Activated CD4-positive, alpha-beta T cell treated with anti-CD3 and anti-CD28 coated beads for 36 hours (primary cell): Measurements from ENCODE around the gene PLCE1. TPM values are rescaled to one million over a fixed set of nuclear protein-coding genes. Genes with fewer than 3 reads are reported as not detected.

ENCODE experiments used
- ATAC-seq: fragments of 200-7000 bp; cut with Tn5 transposase; one replicate; pipeline ENCODE4 v1.10.0; 2021; ENCODE audit warnings: mild to moderate bottlenecking, moderate library complexity
- CTCF ChIA-PET: fragments of 350-600 bp; sonication (Branson Sonifier 250); formaldehyde crosslinking; loops from one replicate; lab custom pipeline; 2021; ENCODE audit warnings: antibody characterized with exemption; lab: Charles Lee
- POLR2A ChIA-PET: fragments of 350-600 bp; sonication (Branson Sonifier 250); formaldehyde crosslinking; loops from one replicate; lab custom pipeline; 2021; ENCODE audit warnings: antibody characterized with exemption, inconsistent platforms; lab: Charles Lee
- DNase-seq: peaks from one replicate; pipeline ENCODE4 v3.0.0-alpha.2; 2020
- H3K27ac Mint-ChIP-seq: one replicate; pipeline ENCODE4 v1.8.0; 2021; ENCODE audit warnings: mixed read lengths
- H3K27me3 Mint-ChIP-seq: one replicate; pipeline ENCODE4 v1.8.0; 2021; ENCODE audit warnings: mixed read lengths
- H3K36me3 Mint-ChIP-seq: one replicate; pipeline ENCODE4 v1.8.0; 2021; ENCODE audit warnings: low read depth, mixed read lengths
- H3K4me1 Mint-ChIP-seq: one replicate; pipeline ENCODE4 v1.8.0; 2021; ENCODE audit warnings: mixed read lengths
- H3K4me3 Mint-ChIP-seq: one replicate; pipeline ENCODE4 v1.8.0; 2021; ENCODE audit warnings: mild to moderate bottlenecking, moderate library complexity, mixed read lengths
- H3K9me3 Mint-ChIP-seq: one replicate; pipeline ENCODE4 v1.8.0; 2021; ENCODE audit warnings: low read depth, mixed read lengths
- intact Hi-C, 2 experiments: fragments of 100-400 bp; cut with DNase I in 1 of 2; cut with micrococcal nuclease in 1 of 2; formaldehyde crosslinking; loops; one replicate each; pipeline versions ENCODE4 v1.14.2 to v1.15.1; 2022 to 2024; cut with DNase I, micrococcal nuclease
- total RNA-seq, 2 experiments: library from RNA; stranded (reverse); gene quantifications; one replicate each; pipeline ENCODE4 v1.2.3, GENCODE V29; 2021

The PLCE1 gene
- total RNA-seq, 2 experiments from 2014 or later = 0.02 to 0.04 TPM

- no peak for DNase-seq
- no peaks in the 10 kb centered on the region for H3K36me3 Mint-ChIP-seq
- no peak overlapping the region for H3K27ac Mint-ChIP-seq
- H3K27me3 Mint-ChIP-seq = peaks cover 57% of the 10 kb centered on the region
- ChIA-PET CTCF (no interaction called here), POLR2A (no interaction called here)
- H3K4me3 Mint-ChIP-seq = no peak overlapping the region
- H3K4me1 Mint-ChIP-seq = peaks cover 6% of the 10 kb centered on the region
- no peak for ATAC-seq
- H3K9me3 Mint-ChIP-seq = no peaks in the 10 kb centered on the region
- intact Hi-C loops = loop anchor here in 1 of 2 experiments (5.0 kb wide), 1 partner anchor 322 kb away; no protein-coding TSS in a partner anchor
These were observed 1.5 kb downstream of the PLCE1 start for GRCh38 chr10:93995182-93995581.

- H3K4me3 Mint-ChIP-seq = no peak overlapping the region
- CTCF ChIA-PET = no interaction called here
- peaks cover 6% of the 10 kb centered on the region for H3K4me1 Mint-ChIP-seq
- H3K27me3 Mint-ChIP-seq = peaks cover 52% of the 10 kb centered on the region
- no peaks in the 10 kb centered on the region for H3K36me3 Mint-ChIP-seq
- H3K9me3 Mint-ChIP-seq = no peaks in the 10 kb centered on the region
- no peak for DNase-seq
- POLR2A ChIA-PET = no interaction called here
- H3K27ac Mint-ChIP-seq = no peak overlapping the region
- intact Hi-C loops = loop anchor here in 1 of 2 experiments (5.0 kb wide), 1 partner anchor 322 kb away; no protein-coding TSS in a partner anchor
- no peak for ATAC-seq
These were observed 2.0 kb downstream of the PLCE1 start for GRCh38 chr10:93995598-93996271.

GRCh38 chr10:93996551-93996950 lies 2.8 kb downstream of the PLCE1 start:
- no peaks in the 10 kb centered on the region for H3K9me3 Mint-ChIP-seq
- CTCF ChIA-PET = no interaction called here
- no peak for DNase-seq
- intact Hi-C loops = loop anchor here in 1 of 2 experiments (5.0 kb wide), 1 partner anchor 321 kb away; no protein-coding TSS in a partner anchor
- H3K27me3 Mint-ChIP-seq = peaks cover 46% of the 10 kb centered on the region
- H3K36me3 Mint-ChIP-seq = no peaks in the 10 kb centered on the region
- no peak overlapping the region for H3K4me3 Mint-ChIP-seq
- no peak for ATAC-seq
- H3K4me1 Mint-ChIP-seq = peaks cover 6% of the 10 kb centered on the region
- no peak overlapping the region for H3K27ac Mint-ChIP-seq
- POLR2A ChIA-PET = no interaction called here

- CTCF ChIA-PET = interaction anchor here (0.7 kb wide), 1 partner anchor 122 kb away, joined by 3 read pairs; no protein-coding TSS in a partner anchor
These were observed 3.8 kb downstream of the PLCE1 start for GRCh38 chr10:93997546-93997945.

GRCh38 chr10:93999401-93999851 lies 5.7 kb downstream of the PLCE1 start:
- Mint-ChIP-seq H3K9me3 (no peaks in the 10 kb centered on the region), H3K36me3 (no peaks in the 10 kb centered on the region), H3K4me1 (no peaks in the 10 kb centered on the region), H3K4me3 (no peak overlapping the region), H3K27ac (no peak overlapping the region), H3K27me3 (peaks cover 30% of the 10 kb centered on the region)
- CTCF ChIA-PET = no interaction called here
- intact Hi-C loops = loop anchor here in 1 of 2 experiments (5.0 kb wide), 1 partner anchor 318 kb away; no protein-coding TSS in a partner anchor
- no peak for ATAC-seq
- no peak for DNase-seq
- POLR2A ChIA-PET = no interaction called here

More at GRCh38 chr10:93997546-93997945, 3.8 kb downstream of the PLCE1 start:
- no peaks in the 10 kb centered on the region for H3K9me3 Mint-ChIP-seq
- POLR2A ChIA-PET = no interaction called here
- H3K27me3 Mint-ChIP-seq = peaks cover 38% of the 10 kb centered on the region
- intact Hi-C loops = loop anchor here in 1 of 2 experiments (5.0 kb wide), 1 partner anchor 320 kb away; no protein-coding TSS in a partner anchor
- peaks cover 6% of the 10 kb centered on the region for H3K4me1 Mint-ChIP-seq
- no peaks in the 10 kb centered on the region for H3K36me3 Mint-ChIP-seq
- DNase-seq (no peak), ATAC-seq (no peak)
- H3K27ac Mint-ChIP-seq = no peak overlapping the region
- no peak overlapping the region for H3K4me3 Mint-ChIP-seq

GRCh38 chr10:94000638-94001415 lies 7.1 kb downstream of the PLCE1 start:
- POLR2A ChIA-PET = no interaction called here
- H3K4me3 Mint-ChIP-seq = no peak overlapping the region

GRCh38 chr10:94001416-94001810 lies 7.7 kb downstream of the PLCE1 start:
- DNase-seq (no peak), ATAC-seq (no peak)
- Mint-ChIP-seq H3K4me3 (no peak overlapping the region), H3K27ac (no peak overlapping the region), H3K9me3 (no peaks in the 10 kb centered on the region), H3K36me3 (no peaks in the 10 kb centered on the region), H3K4me1 (no peaks in the 10 kb centered on the region), H3K27me3 (peaks cover 16% of the 10 kb centered on the region)
- intact Hi-C loops = no loop called here
- POLR2A ChIA-PET = no interaction called here
- CTCF ChIA-PET = no interaction called here

More at GRCh38 chr10:94000638-94001415, 7.1 kb downstream of the PLCE1 start:
- DNase-seq (no peak), ATAC-seq (no peak)
- H3K9me3 Mint-ChIP-seq = no peaks in the 10 kb centered on the region
- H3K4me1 Mint-ChIP-seq = no peaks in the 10 kb centered on the region
- intact Hi-C loops = no loop called here
- H3K27me3 Mint-ChIP-seq = peaks cover 21% of the 10 kb centered on the region
- CTCF ChIA-PET = no interaction called here
- H3K27ac Mint-ChIP-seq = no peak overlapping the region
- no peaks in the 10 kb centered on the region for H3K36me3 Mint-ChIP-seq

- DNase-seq = no peak
- ChIA-PET CTCF (no interaction called here), POLR2A (interaction anchor here (0.7 kb wide), 1 partner anchor 14 kb away, joined by 5 read pairs; no protein-coding TSS in a partner anchor)
- intact Hi-C loops = no loop called here
- no peaks in the 10 kb centered on the region for H3K36me3 Mint-ChIP-seq
- no peaks in the 10 kb centered on the region for H3K9me3 Mint-ChIP-seq
- H3K27me3 Mint-ChIP-seq = peaks cover 22% of the 10 kb centered on the region
- no peak overlapping the region for H3K4me3 Mint-ChIP-seq
- ATAC-seq = no peak
- H3K4me1 Mint-ChIP-seq = no peaks in the 10 kb centered on the region
- H3K27ac Mint-ChIP-seq = no peak overlapping the region
These were observed 8.4 kb downstream of the PLCE1 start for GRCh38 chr10:94002156-94002555.

GRCh38 chr10:94003488-94003887 lies 9.8 kb downstream of the PLCE1 start:
- intact Hi-C loops = no loop called here
- DNase-seq (no peak), ATAC-seq (no peak)
- no peak overlapping the region for H3K4me3 Mint-ChIP-seq
- no peaks in the 10 kb centered on the region for H3K36me3 Mint-ChIP-seq
- H3K27me3 Mint-ChIP-seq = peaks cover 18% of the 10 kb centered on the region
- H3K9me3 Mint-ChIP-seq = no peaks in the 10 kb centered on the region
- POLR2A ChIA-PET = no interaction called here
- CTCF ChIA-PET = no interaction called here
- H3K4me1 Mint-ChIP-seq = no peaks in the 10 kb centered on the region
- H3K27ac Mint-ChIP-seq = no peak overlapping the region

- DNase-seq (no peak), ATAC-seq (no peak)
- Mint-ChIP-seq H3K4me1 (no peaks in the 10 kb centered on the region), H3K4me3 (no peak overlapping the region), H3K9me3 (no peaks in the 10 kb centered on the region), H3K27me3 (peaks cover 14% of the 10 kb centered on the region), H3K36me3 (no peaks in the 10 kb centered on the region), H3K27ac (no peak overlapping the region)
- POLR2A ChIA-PET = no interaction called here
- CTCF ChIA-PET = no interaction called here
- intact Hi-C loops = no loop called here
These were observed 11.3 kb downstream of the PLCE1 start for GRCh38 chr10:94005050-94005449.

- H3K9me3 Mint-ChIP-seq = no peaks in the 10 kb centered on the region
- H3K27me3 Mint-ChIP-seq = peaks cover 17% of the 10 kb centered on the region
- H3K4me1 Mint-ChIP-seq = no peaks in the 10 kb centered on the region
- no peak overlapping the region for H3K27ac Mint-ChIP-seq
- DNase-seq = no peak
- intact Hi-C loops = no loop called here
- ChIA-PET POLR2A (no interaction called here), CTCF (interaction anchor here (0.6 to 0.7 kb wide), 2 partner anchors 320 to 848 kb away, joined by 3 read pairs; no protein-coding TSS in a partner anchor)
- ATAC-seq = no peak
- H3K36me3 Mint-ChIP-seq = no peaks in the 10 kb centered on the region
- no peak overlapping the region for H3K4me3 Mint-ChIP-seq
These were observed 13.1 kb downstream of the PLCE1 start for GRCh38 chr10:94006591-94007550.
